H1 (cell line): ENCODE results near the gene CXorf65.

Experiments
- ATF2 ChIP-seq: IDR thresholded peaks from 2 replicates; pipeline ENCODE4 v1.6.1; 2012; ENCODE audit warnings: low read length, inconsistent platforms
- BCL11A ChIP-seq, 2 experiments: IDR thresholded peaks; one replicate each; pipeline ENCODE4 v1.6.1; 2011; ENCODE audit warnings: low read depth in 2 of 2, low read length in 2 of 2, mild to moderate bottlenecking in 2 of 2
- CEBPB ChIP-seq: IDR thresholded peaks from 2 replicates; pipeline ENCODE4 v1.6.1; 2012; ENCODE audit warnings: low read depth, low read length
- CTCF ChIP-seq, 3 experiments: IDR thresholded peaks; 1 replicate in 2 of 3; 2 replicates in 1 of 3; pipeline versions ENCODE4 v1.5.1 to v1.6.1; 2011; ENCODE audit warnings: low read length in 3 of 3, mild to moderate bottlenecking in 3 of 3, inconsistent platforms in 2 of 3, low read depth in 1 of 3, moderate library complexity in 1 of 3; ENCODE audit not compliant: insufficient read depth in 1 of 3; ENCODE audit errors: control extremely low read depth in 1 of 3
- KDM4A ChIP-seq: IDR thresholded peaks from one replicate; pipeline ENCODE4 v1.7.1; 2012; ENCODE audit warnings: low read depth, mild to moderate bottlenecking, moderate library complexity, low read length, inconsistent platforms; ENCODE audit not compliant: severe bottlenecking
- POLR2A ChIP-seq, 2 experiments: IDR thresholded peaks; 1 replicate in 1 of 2; 2 replicates in 1 of 2; pipeline ENCODE4 v1.6.1; 2011; ENCODE audit warnings: low read depth in 2 of 2, low read length in 2 of 2, mild to moderate bottlenecking in 2 of 2; ENCODE audit errors: control extremely low read depth in 1 of 2
- POLR2AphosphoS5 ChIP-seq: IDR thresholded peaks from 2 replicates; pipeline ENCODE4 v1.6.1; 2011; ENCODE audit warnings: low read depth, low read length
- POU5F1 ChIP-seq: IDR thresholded peaks from 2 replicates; pipeline ENCODE4 v1.6.1; 2011; ENCODE audit warnings: low read depth, mild to moderate bottlenecking, low read length, moderate library complexity
- SP1 ChIP-seq: IDR thresholded peaks from 2 replicates; pipeline ENCODE4 v1.6.1; 2011; ENCODE audit warnings: low read depth, low read length
- SP2 ChIP-seq: IDR thresholded peaks from 2 replicates; pipeline ENCODE4 v1.6.1; 2012; ENCODE audit warnings: mild to moderate bottlenecking, low read length, inconsistent platforms
- TAF1 ChIP-seq: IDR thresholded peaks from 2 replicates; pipeline ENCODE4 v1.6.1; 2011; ENCODE audit warnings: mild to moderate bottlenecking, low read depth, low read length
- TAF7 ChIP-seq: optimal IDR thresholded peaks from 2 replicates; pipeline ENCODE3; 2011; ENCODE audit warnings: low read depth, mild to moderate bottlenecking, inconsistent platforms, low read length, moderate library complexity, borderline replicate concordance
- USF2 ChIP-seq: IDR thresholded peaks from 2 replicates; pipeline ENCODE4 v1.6.1; 2011; ENCODE audit warnings: low read length, improper control_type of control experiment

- TF ChIP-seq CTCF (IDR thresholded peaks at IDR 0.05; ENCODE audit: control extremely low read depth in 1 of 3, insufficient read depth in 1 of 3, low read depth in 1 of 3, low read length in 3 of 3), result no peak
- no peak for TF ChIP-seq POU5F1
- TF ChIP-seq CEBPB, result no peak
- TF ChIP-seq SP1, result no peak
- TF ChIP-seq USF2, result no peak
- no peak for TF ChIP-seq POLR2A (IDR thresholded peaks at IDR 0.05; ENCODE audit: control extremely low read depth in 1 of 2, low read depth in 2 of 2, low read length in 2 of 2)
- no peak for TF ChIP-seq SP2
- TF ChIP-seq ATF2, result no peak
- TF ChIP-seq BCL11A (IDR thresholded peaks at IDR 0.05; ENCODE audit: low read depth in 2 of 2, low read length in 2 of 2), result no peak
- TF ChIP-seq TAF7, result no peak
- no peak for TF ChIP-seq KDM4A
- TF ChIP-seq POLR2AphosphoS5, result no peak
- TF ChIP-seq TAF1, result no peak
These were observed 48.6 kb downstream of the CXorf65 start for GRCh38 chrX:71057848-71058530.
